Erythroblast (primary cell): ENCODE measurements around the gene DYNLRB1.

Experiments
- GATA1 ChIP-seq: IDR thresholded peaks from 2 replicates; pipeline ENCODE4 v1.6.1; 2011; ENCODE audit warnings: low read depth, mild to moderate bottlenecking, control low read depth, low read length, moderate library complexity
- POLR2A ChIP-seq: IDR thresholded peaks from 2 replicates; pipeline ENCODE4 v1.6.1; 2011; ENCODE audit warnings: mild to moderate bottlenecking, low read length

DNA sequence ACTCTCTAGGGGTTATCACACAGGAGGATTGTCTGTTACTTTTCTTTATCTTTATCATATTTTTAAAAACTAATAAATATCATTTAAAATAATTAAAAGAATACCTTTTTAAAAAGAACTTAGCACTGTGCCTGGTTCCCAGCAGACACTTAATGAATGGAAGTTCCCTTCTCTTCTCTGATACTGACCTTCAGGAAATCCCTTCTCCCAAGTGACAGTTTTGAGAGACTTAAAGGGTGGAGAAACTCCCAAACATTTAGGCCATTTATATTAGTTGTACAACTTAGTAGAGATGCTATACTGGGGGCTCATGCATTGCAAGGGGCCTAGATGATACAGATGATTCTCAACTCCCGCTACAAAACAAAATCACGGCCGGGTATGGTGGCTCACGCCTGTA lies 60.8 kb downstream of the DYNLRB1 start:
- no peak for TF ChIP-seq POLR2A
- no peak for TF ChIP-seq GATA1
